NCI-H146 (cell line): ENCODE results near the gene LGALS14.

Source experiments
- DNase-seq: peaks from one replicate; lab custom pipeline; 2025; lab: John Stamatoyannopoulos, UW

LGALS14 gene

DNA sequence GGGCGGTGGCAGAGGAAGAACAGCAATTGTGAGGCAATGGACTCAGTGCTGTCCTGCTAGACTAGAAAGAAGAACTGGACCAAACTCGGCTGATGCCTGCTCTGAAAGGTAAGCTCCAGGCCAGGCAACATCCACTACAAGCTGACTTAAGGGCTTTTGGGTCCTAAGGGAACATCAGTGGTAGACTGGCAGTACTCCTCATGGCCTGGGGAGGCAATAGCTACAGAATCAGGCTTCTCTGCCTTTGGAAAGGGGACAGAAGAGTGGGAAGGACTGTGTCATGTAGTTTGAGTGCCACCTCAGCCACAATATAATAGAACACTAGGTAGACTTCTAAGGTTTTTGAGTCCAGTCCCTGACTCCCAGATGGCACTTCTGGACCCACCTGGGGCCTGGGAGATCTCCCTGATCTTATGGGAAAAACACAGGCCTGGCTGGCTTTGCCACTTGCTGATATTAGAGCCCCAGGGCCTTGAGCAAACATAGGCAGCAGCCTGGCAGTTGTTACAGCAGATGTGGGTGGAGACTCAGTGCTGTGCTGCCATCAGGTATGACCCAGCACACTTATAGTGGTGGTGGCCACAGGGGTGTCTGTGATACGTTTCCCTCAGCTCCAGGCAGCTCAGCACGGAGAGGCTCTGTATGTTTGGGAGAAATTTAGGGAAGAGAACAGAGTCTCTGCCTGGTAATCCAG is 42.7 kb downstream of the LGALS14 start:
- DNase-seq = peak; percentile 70

DNA sequence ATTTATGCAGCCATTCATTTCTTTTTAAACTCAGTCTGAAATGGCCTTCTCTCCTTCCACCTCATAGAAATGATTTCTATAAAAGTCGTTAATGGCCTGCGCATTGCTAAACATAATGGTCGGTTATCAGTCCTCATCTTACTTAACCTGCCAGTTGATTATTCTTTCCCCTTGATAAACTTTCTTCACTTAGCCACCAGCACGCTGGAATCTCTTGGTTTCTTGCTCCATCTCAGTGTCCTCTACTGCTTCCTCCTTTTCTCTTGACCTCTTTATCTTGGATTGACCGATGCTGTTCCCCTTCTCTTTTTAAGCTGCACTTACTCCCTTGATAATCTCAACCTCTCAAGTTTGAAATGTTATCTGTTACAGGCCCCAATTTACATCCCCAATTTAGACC is 45.7 kb downstream of the LGALS14 start:
- DNase-seq = no peak

DNA sequence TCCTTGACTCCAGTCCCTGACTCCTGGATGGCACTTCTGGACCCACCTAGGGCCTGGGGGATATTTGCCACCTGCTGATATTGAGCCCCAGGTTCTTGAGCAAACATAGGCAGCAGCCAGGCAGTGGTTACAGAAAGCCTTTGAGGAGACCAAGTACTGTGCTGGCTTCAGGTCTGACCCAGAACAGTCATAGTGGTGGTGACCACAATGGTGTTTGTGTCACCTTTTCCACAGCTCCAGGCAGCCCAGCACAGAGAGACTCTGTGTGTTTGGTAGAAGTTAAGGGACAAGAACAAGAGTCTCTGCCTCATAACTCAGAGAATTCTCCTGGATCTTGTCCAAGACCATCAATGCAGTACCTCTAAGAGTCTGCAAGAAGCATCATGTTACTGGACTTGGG is 48.1 kb downstream of the LGALS14 start:
- no peak for DNase-seq

GRCh38 chr19:39752795-39753194 is 48.5 kb downstream of the LGALS14 start:
- DNase-seq = no peak

DNA sequence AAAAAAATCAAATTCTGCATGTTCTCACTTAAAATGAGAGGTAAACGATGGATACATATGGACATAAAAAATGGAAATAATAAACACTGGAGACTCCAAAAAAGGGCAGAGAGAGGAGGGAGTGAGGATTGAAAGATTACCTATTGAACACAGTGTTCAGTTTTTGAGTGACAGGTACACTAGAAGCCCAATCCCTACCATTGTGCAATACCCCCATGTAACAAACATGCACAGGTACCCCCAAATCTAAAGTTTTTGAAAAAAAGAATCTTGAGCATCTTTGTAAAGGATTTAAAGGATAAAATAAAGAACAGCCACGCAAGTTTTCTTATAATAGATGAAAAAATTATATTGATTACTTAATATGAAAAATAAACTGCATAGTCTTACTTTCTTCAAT is 50.3 kb downstream of the LGALS14 start:
- no peak for DNase-seq

DNA sequence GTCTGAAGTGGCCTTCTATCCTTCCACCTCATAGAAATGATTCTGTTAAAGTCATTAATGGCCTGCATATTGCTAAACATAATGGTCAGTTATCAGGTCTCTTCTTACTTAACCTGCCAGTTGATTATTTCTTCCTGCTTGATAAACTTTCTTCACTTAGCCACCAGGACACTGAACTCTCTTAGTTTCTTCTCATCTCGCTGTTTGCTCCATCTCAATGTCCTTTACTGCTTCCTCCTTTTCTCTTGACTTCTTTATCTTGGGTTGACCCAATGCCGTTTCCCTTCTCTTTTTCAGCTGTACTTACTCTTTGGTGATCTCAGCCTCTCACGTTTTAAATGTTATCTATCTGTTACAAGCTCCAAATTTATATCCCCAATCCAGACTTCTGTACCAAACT is 50.7 kb downstream of the LGALS14 start:
- no peak for DNase-seq
